ENCODE results near the gene EIF4B.

DNA sequence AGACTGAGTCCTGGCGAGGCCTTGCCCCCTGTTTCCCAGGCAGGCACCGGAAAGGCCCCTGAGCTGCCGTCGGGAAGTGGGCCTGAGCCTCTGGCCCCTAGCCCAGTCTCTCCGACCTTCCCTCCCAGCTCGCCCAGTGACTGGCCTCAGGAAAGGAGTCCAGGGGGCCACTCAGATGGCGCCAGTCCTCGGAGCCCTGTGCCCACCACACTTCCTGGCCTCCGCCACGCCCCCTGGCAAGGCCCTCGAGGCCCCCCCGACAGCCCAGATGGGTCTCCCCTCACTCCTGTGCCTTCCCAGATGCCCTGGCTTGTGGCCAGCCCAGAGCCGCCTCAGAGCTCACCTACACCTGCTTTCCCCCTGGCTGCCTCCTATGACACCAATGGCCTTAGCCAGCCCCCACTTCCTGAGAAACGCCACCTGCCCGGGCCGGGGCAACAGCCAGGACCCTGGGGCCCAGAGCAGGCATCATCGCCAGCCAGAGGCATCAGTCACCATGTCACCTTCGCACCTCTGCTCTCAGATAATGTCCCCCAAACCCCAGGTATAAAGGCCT is 54.5 kb downstream of the EIF4B start:
- TF ChIP-seq, protein P1, sequence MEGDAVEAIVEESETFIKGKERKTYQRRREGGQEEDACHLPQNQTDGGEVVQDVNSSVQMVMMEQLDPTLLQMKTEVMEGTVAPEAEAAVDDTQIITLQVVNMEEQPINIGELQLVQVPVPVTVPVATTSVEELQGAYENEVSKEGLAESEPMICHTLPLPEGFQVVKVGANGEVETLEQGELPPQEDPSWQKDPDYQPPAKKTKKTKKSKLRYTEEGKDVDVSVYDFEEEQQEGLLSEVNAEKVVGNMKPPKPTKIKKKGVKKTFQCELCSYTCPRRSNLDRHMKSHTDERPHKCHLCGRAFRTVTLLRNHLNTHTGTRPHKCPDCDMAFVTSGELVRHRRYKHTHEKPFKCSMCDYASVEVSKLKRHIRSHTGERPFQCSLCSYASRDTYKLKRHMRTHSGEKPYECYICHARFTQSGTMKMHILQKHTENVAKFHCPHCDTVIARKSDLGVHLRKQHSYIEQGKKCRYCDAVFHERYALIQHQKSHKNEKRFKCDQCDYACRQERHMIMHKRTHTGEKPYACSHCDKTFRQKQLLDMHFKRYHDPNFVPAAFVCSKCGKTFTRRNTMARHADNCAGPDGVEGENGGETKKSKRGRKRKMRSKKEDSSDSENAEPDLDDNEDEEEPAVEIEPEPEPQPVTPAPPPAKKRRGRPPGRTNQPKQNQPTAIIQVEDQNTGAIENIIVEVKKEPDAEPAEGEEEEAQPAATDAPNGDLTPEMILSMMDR (IDR thresholded peaks at IDR 0.05 in 4 of 5, conservative IDR thresholded peaks at IDR 0.05 in 1 of 5), result no peak
- TF ChIP-seq POLR2A (IDR thresholded peaks at IDR 0.05), result no peak

Measured in gastrocnemius medialis (tissue), 4 donors.